GM12875 (cell line): ENCODE results near the gene NXF1.

ENCODE experiments used
- H3K4me3 ChIP-seq: one replicate; pipeline ENCODE4 v1.5.1; 2011; ENCODE audit warnings: low read depth, low read length, control low read depth
- CTCF ChIP-seq: IDR thresholded peaks from 2 replicates; pipeline ENCODE4 v1.5.1; 2011; ENCODE audit warnings: low read depth, mild to moderate bottlenecking, control low read depth, inconsistent platforms, low read length, moderate library complexity, borderline replicate concordance; ENCODE audit not compliant: insufficient read depth

Gene NXF1

GRCh38 chr11:62791501-62792201 lies 13.6 kb downstream of the NXF1 start, which contains the start of gene TMEM223:
Gene TMEM223 (minus strand): TSS chr11:62792006. CDS start chr11:62791994, 12 bp downstream.
- TF ChIP-seq CTCF, result no peak
- peak within 1 kb of the TSS; percentile 92 for H3K4me3 ChIP-seq

- no peak for TF ChIP-seq CTCF
- H3K4me3 ChIP-seq, result no peak overlapping the region
Observed at GRCh38 chr11:62789576-62789975, 15.7 kb downstream of the NXF1 start.

- no peak overlapping the region for H3K4me3 ChIP-seq
- TF ChIP-seq CTCF, result 0 out of 2 replicates have a peak, but pooled peaks have one; percentile 0
Observed at GRCh38 chr11:62788991-62789390, 16.2 kb downstream of the NXF1 start.

- TF ChIP-seq CTCF, result peak; percentile 77
- H3K4me3 ChIP-seq, result peak within 1 kb of the TSS; percentile 93
Observed at GRCh38 chr11:62787005-62787759, 18.1 kb downstream of the NXF1 start, which contains the start of gene TMEM179B. Gene TMEM179B (plus strand): TSS chr11:62787402. CDS start chr11:62787432, 30 bp downstream.

- peak; percentile 100 for TF ChIP-seq CTCF
- peak overlapping the region; percentile 93 for H3K4me3 ChIP-seq
Observed at GRCh38 chr11:62786318-62787004, 18.8 kb downstream of the NXF1 start.

- no peak for TF ChIP-seq CTCF
- H3K4me3 ChIP-seq, result no peak overlapping the region
Observed at GRCh38 chr11:62782753-62783152, 22.5 kb downstream of the NXF1 start.

GRCh38 chr11:62778441-62778840 lies 26.8 kb downstream of the NXF1 start:
- TF ChIP-seq CTCF, result no peak
- H3K4me3 ChIP-seq, result no peak overlapping the region
